Endometrium (tissue), 2 donors: ENCODE measurements around the gene ESPL1.
"Not testable (repeated sequence)": the region's sequence is repeated elsewhere in the genome, so short reads cannot be mapped to it uniquely, and the experiment has no call there.

Experiments
- FAIRE-seq: peaks from 2 replicates; lab custom pipeline; 2012; peaks lifted over from hg19 to GRCh38; lab: Jason Lieb, UNC
- donor health status: control.
- donor health status: control.

Gene ESPL1

DNA sequence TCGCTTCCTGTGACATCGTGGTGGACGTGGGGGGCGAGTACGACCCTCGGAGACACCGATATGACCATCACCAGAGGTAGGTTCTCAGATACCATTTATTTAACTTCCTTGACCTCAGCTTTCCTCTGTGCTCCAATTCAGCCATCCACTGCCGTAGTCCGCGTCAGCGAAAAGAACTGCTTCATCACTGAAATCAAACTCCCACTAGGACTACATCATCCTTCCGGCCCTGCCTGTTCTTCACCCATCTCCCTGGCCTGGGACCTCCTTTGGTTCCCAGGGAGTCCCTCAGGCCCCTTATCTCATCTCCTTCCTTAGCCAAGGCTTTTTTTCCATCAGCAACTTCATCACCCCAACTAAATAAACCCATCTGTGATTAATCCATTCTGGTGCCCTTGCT lies 32.1 kb downstream of the ESPL1 start:
- no peak for FAIRE-seq

DNA sequence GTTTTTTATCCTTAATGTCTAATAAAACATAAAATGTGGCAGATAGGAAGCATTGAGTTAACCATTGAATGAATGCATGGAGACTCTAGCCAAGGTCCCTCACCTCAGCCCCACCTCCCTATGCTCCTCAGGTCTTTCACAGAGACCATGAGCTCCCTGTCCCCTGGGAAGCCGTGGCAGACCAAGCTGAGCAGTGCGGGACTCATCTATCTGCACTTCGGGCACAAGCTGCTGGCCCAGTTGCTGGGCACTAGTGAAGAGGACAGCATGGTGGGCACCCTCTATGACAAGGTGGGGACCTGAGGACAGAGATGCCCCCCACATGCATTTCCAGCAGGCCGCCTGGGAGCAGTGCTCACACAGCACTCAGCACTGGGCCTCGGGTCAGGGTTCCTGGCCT lies 34.8 kb downstream of the ESPL1 start:
- no peak for FAIRE-seq

DNA sequence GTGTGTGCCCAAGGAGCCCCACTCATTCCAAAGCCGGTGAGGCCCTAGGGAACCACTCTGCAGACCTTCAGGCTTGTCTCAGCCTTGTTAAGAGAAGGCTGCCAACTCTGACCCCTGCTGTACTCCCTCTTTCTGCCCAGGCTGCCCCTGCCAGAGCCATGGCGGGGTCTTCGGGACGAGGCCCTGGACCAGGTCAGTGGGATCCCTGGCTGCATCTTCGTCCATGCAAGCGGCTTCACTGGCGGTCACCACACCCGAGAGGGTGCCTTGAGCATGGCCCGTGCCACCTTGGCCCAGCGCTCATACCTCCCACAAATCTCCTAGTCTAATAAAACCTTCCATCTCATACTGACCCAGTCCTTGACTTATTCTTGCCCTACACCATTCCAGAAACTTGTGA lies 38.7 kb downstream of the ESPL1 start:
- no peak for FAIRE-seq

DNA sequence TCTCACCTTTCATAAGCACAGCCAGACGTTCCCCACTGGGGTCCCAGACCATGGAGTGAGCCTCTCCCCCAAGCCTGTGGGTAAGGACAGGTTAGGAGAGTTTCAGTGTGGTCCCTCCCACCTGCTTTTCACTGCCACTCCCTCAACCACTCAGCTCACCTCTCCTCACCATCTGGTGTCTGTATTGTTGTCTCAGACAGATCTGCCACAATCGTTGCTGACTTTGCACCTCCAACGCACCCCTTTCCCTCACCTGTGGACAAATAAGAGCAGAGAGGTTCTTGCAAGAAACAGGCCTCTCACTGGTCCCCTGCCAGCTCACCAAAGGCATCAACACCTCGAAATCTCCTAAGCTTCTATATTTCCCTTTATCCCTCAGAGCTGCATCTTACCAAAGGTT lies 40.2 kb downstream of the ESPL1 start:
- FAIRE-seq = no peak

DNA sequence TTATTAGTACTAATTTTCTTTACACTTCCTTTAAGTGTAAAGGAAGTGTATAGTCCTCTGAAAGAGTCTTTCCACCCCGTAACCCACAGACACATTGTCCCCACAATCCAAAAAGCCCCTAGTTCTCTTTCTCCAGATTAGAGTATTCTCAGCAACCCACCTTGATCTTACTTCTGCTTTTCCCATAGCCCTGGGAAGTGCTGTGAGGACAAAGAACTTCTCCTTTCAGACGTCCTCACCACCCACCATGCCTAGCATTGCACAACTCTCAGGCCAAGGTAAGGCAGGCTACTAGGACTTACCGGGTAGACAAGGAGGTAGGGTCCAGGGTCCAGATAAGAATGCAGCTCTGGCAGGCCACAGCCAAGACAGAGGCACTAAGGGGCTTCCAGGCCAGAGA lies 45.9 kb downstream of the ESPL1 start:
- FAIRE-seq = no peak

DNA sequence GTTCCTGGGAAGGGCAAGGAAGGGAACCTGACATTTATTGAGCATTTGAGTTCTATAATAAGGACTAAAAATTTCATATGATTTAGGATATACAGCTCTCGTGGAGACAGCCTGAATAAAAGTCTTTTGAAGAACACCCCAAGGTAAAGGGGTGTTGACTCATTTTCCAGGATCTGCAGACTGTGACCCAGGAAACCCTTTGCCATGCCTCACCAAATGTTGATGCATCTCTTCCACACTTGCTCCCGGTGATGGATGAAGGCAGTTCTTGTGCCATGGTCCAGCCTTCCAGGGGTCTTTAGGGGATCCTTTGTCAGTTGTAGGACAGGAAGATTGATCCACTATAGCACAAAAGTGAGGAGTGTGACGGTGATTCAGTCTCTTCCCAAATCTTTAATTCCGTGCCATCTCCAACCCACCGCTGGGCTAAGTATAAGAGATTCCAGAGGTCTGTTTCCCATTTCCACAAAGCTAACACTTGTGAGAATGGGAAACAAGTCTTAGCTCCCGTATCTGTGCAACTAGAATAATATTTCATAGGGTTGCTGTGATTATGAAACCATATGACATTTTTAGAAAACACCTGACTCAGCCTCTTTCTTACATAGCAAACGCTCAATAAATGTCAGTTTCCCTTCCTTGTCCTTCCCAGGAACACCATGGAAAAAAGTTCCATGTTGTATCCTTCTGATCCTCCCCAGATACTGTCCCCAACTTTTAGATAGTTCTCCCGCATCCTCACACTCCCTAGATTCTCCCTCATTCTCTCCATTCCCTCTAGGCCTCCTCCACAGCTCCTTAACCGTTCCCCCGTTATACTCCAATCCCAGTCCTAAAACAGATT lies 52.5 kb downstream of the ESPL1 start:
- FAIRE-seq = no peak

DNA sequence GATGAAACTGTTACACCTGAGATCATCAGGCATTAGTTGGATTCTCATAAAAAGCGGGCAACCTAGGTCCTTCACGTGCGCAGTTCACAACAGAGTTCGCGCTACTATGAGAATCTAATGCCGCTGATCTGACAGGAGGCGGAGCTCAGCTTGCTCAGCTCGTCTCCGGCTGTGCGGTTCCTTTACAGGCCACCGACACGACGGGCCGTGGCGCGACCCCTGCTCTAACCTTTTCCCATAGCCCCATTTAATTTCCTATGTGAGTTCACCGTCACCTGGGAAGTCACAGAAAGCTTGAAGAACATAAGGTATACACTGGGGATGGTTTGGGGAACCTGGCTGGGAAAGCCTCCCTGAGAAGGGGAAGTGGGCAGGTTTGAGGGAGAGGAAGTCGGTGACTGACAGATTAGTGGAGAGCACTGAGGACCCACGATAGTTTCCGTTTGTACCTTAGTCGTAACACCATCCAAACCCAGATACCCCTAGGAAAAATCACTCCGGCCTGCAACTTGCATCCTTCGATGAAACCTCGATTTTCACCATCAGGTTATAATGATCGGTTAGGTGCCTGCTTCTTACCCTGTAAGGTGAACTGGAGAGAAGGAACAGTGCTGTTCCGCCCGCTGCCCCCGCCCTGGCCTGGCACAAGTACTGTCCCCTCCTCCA lies 56.1 kb downstream of the ESPL1 start:
- no peak for FAIRE-seq

DNA sequence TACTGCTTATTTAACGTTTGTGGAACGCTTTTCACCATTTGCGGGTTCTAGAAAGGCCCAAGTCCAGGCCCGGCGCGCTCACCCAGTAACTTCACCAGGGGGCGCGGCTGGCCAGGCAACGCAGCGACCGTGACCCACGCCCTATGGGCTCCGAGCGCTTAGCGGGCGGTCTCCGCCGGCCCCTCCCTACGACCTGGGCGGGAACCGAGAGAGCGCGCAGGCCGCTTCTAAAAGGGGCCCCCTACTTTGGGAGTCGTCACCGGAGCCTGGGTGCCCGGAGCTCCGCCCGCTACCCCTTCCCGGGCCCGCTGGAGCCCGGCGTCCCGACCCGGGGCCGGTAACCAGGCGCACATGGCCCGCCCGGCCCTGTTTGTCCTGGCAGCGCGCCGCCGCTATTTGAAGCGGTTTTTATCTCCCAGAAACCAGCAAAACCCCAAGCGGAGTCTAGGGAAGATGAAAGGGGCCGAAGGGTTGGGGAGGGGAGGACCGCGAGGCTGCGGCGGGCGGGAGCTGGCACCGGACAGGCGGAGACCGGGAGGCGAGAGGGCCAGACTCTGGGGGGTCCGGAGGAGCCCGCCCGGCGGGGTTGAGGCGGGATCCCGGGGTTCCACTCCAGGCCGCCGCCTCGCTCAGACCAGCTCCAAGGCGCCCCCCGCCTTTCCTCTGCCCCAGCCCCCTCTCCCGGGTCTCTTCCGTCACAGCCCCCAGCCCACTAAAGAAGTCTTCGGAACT lies 56.8 kb downstream of the ESPL1 start:
- no peak for FAIRE-seq

DNA sequence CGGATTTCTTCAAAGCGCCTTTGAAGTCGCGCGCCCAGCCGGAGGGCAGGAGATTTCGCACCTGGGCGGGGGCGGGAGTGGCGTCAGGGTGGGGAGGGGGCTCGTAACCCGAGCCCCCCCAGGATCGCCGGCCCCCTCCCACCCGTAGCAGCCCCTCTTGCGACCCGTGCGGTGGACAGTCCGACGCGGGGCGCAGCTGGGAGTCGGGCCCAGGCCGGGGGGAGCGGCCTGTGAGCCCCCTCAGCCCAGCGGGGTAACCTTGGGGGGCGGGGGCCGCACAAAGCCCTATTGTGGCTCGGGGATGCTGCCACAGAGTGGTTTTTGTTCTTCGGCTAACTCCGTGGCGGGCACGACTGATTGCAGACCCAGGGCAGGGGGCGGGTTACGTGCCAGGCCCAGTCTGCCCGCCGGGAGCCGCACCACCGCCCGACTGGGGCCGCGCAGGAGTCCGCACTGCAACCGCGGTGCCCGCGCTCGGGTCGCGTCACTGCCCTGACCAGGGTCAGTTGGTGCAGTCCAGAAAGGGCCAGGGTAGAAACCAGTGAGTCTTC lies 57.5 kb downstream of the ESPL1 start:
- FAIRE-seq = no peak

DNA sequence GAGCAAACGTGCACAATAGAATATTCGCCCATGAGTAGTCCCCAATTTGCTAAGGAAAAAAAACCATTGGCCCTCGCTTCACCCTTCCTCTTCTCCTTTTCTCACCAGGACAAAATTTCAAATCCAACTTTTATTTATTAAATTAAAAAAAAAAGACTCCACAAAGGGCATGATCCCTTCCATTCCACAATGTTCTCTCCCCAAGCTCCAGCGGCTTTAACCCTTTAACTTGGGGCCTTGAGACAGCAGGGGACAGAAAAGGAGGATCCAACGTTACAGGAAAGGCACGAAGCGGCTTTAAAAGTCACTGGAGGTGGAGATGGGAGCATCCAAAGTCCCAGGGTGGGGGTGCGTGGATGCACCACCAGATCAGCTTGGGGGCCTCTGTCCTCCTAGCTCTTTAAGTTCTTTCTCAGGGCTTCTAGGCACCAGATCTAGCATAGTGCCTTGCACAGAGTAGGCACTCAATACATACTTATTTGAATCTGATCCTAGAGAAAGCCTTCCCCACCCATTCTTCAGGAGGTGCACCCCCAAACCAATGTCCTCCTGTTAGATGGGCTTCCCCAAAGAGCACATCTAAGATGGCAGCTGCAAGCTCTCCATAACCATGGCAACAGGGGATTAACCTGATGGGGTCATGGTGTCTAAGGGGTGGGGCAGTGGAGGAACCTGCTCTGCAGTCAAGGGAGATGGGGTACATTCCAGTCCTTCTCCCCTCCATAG lies 58.5 kb downstream of the ESPL1 start:
- no peak for FAIRE-seq

DNA sequence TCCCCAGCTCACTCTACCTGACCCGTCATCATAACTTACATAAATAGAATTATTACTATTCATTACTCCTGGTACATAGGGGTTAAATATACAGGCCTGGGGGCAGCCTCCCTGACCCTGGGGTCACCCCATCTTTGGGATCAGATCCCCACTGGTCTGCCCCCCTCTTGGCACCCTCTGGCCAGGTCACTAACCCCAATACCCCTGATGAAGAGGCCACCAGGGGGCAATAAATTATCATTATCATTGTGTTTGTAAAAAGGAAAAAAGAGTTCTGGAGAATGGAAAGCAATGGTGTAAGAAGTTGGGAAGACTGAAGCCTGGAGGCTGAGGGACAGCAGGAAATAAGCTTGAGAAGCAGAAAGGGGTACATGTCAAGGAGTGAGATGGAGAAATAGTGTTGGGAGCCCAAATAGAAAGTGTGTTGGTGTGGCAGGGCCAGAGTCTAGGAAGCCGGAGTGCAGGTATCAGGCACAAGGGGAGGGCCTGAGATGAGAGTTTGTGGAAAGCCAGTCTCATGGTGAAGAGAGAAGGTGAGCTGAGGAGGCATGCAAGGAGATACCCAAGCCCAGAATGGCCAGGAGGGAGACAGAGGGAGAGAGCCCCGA lies 59.4 kb downstream of the ESPL1 start:
- FAIRE-seq = no peak

DNA sequence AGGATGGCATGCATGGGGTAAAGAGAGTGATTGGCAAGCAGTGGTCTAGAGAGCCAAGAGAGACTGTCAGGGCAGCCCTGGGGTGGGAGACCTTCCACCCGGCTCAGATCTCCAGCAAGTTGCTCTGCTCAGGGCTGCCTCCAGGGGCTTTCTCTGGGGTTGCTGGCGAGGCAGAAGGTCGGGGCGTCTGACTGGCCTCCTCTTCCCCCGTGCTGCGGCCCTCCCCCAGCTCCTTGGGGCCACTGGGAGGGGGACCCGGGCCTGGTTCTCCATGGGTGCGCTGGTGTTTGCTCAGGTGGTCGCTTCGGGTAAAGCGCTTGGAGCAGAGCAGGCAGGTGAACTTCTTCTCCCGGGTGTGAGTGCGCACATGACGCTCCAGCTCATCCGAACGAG lies 59.9 kb downstream of the ESPL1 start:
- FAIRE-seq = no peak

DNA sequence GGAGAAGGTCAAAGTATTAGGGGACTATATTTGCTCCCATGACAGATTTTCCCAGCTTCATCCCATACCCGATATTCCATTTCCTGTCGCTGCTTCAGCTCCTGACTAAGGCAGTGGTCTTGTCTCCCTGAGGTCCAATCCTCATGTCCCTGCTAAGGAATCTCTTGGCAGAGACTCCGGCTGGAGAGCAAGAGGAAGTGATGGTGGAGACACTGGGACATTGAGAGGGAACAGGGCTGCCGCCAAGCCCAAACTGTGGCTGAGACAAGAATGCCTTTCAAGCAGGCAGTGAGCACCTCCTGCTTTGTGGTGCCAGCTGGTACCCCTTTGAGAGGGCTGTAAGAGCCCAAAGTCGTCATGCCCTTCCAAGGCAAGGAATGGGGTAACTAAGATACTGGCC lies 62.6 kb downstream of the ESPL1 start:
- FAIRE-seq = no peak

DNA sequence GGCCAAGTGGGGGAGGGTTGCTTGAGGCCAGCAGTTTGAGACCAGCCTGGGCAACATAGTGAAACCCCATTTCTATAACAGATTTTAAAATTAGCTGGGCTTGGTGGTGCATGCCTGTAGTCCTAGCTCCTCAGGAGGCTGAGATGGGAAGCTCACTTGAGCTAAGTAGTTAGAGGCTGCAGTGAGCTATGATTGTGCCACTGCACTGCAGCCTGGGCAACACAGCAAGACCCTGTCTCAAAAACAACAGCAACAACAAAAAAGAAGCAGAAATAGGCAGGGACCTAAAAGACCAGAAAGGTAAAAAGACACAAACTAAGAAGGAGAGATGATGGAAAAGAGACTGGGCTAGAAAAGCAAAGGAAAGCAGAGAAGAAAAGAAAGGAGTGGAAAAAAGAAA lies 64.2 kb downstream of the ESPL1 start:
- not testable (repeated sequence) for FAIRE-seq

DNA sequence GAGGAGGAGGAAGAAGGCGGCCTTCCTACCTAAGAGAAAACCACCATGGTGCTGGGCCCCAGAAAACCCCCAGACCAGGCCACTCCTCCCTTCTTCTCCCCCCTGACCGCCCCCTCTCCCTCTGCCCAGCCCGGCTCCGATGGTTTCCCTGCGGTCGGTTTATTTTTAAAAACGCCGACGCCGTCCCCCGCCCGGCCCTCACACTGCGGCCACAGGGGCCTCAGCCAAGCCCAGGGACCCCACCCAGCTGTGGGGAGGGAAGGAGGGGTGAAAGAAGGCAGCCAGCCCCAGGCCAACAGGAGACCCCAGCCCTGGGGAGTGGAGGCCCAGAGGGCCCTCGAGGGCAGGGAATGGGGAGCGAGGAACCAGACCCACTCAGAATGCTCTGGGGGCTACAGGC lies 64.6 kb downstream of the ESPL1 start:
- no peak for FAIRE-seq

DNA sequence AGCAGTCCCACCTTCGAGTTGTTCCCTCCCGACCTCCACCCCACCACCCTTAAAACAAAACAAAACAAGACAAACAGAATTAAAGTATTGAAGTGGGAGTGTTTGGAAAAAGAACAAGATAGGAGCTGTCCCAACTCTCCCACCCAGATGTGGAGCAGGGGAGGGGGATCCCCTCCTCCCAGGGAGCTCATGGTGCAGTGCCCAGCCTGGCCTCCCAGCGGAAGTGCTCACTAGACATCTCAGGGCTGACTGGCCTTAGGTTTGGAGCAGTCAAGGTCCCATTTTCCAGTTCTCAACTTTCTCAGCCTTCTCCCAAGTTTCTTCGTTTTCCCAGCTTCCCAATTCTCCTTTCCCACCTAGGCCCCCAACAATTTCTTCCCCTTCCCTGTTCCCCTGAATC lies 65.2 kb downstream of the ESPL1 start:
- no peak for FAIRE-seq

DNA sequence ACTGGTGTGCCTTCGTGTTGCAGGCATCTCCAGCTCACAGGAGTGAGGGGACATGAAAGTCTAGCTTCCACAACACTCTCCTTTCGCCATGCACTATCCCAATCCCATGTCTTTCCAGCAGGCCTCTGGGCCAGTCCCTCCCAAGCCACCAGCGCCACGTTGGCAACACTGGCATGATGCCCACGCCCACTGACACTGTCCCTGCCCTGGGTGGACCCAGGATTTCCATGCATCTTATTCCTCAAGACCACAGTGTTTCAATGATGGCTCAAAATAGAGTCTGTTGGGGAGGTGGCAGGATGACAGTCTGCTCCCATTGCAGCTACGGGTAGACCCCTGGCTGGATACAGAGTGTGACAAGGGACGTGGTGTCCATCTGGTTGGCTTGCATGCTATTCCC lies 65.7 kb downstream of the ESPL1 start:
- FAIRE-seq = no peak

DNA sequence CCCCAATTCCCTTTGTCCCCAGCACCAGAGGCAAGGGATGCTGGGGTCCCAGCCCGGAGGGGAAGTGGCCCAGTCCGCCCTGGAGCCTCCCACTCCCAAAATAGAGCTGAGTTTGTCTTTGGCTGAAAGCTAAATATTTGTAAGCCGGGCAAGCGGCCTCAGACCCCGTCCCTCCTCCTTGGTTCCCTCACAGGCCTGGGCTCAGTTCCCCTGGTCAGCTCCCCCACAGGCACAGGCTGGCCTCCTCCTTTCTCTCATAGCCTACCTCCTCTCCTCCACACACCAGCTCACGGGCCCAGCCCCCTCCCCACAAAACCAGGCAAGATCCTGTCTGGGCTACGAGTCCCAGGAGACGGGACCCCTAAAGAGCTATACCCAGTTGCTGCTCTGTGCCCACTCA lies 66.7 kb downstream of the ESPL1 start:
- no peak for FAIRE-seq

DNA sequence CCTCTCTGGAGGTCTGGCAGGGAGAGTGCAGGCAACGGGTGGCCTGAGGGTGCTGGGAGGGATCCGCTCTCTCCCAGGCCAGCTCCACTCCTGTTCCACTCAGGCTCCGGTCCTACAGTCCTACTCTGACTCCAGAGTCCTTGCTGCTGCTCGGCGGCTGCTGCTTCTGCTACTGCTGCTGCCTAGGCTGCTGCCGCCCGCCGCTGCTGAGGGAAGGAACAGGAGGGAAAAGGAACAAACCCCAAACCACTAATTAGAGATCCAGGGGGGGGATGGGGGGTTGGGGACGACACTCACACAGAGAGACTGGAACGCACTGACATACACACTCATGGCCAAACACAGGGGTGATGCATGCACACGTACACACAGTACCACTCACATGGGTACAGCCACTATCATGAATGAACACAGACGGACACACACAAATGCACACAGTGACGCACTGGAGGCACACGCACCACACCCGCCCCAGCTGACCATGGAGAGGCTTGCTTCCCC lies 68.1 kb downstream of the ESPL1 start, which contains the start of gene SP7:
Gene SP7 (minus strand): TSS at position 174 of the 501 bp plus-strand sequence. CDS start 708 bp downstream, outside the sequence.
- no peak for FAIRE-seq

DNA sequence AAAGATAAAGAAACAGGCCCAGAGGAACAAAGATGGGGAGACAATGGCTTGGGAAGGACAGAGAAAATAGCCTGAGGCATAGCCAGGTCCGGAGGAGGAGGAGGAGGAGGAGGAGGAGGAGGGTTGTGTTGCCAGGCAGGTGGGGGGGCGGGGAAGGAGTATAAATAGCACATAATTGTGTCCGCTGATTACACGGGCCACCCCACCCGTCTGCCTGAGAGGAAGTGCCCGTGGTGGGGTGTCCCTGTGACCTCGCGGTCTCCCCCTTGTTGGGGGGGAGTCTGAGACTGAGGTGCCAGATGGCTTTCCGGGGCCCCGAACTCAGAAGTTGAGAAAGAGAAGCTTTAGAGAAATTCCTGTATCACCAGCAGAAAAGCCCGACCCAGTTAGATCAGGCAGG lies 69.9 kb downstream of the ESPL1 start:
- no peak for FAIRE-seq

DNA sequence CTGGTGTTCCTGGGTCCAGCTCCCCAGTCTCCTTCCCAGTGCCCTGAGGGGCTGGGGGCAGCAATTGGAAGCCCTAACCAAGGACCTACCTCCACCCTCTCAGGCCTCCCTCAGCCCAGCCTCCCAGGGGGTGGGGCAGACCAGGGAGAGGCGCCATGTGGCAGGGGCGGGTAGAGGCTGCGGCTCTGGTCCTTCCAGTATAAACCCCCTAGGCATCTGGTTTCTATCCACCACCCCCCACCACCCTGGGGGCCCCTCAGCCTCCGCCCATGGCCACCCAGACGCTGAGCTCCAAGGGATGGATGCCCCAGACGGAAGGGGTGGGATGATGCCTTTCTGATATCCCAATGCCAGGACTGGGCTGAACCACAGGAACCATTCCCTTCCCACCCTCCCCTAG lies 70.8 kb downstream of the ESPL1 start:
- FAIRE-seq = no peak
